HG02642 (cell line): ENCODE results near the gene METRNL.
A peak's percentile ranks its signal among the peaks of the same experiment; 100 is the strongest.
"Not testable (repeated sequence)": the region's sequence is repeated elsewhere in the genome, so short reads cannot be mapped to it uniquely, and the experiment has no call there.

Experiments used
- ATAC-seq: cut with Tn5 transposase; IDR thresholded peaks from one replicate; pipeline ENCODE4 v1.9.1; 2021; ENCODE audit warnings: mild to moderate bottlenecking; ENCODE audit not compliant: unreplicated experiment, poor library complexity

METRNL gene

GRCh38 chr17:83116783-83117555 lies 37.6 kb downstream of the METRNL start:
- ATAC-seq, result no peak

- ATAC-seq, result no peak
These were observed 38.2 kb downstream of the METRNL start for GRCh38 chr17:83117583-83117982.

- ATAC-seq, result no peak
These were observed 38.8 kb downstream of the METRNL start for GRCh38 chr17:83118071-83118841.

- peak; percentile 70 for ATAC-seq
These were observed 40.8 kb downstream of the METRNL start for GRCh38 chr17:83119987-83120864.

- ATAC-seq, result not testable (repeated sequence)
These were observed 42.1 kb downstream of the METRNL start for GRCh38 chr17:83121473-83121872.

GRCh38 chr17:83121921-83122820 lies 42.8 kb downstream of the METRNL start:
- no peak for ATAC-seq

GRCh38 chr17:83122834-83123233 lies 43.4 kb downstream of the METRNL start:
- no peak for ATAC-seq

GRCh38 chr17:83123896-83124801 lies 44.7 kb downstream of the METRNL start:
- no peak for ATAC-seq

- no peak for ATAC-seq
These were observed 45.6 kb downstream of the METRNL start for GRCh38 chr17:83124871-83125514.

GRCh38 chr17:83125515-83126274 lies 46.3 kb downstream of the METRNL start:
- ATAC-seq, result no peak

GRCh38 chr17:83126275-83126811 lies 46.9 kb downstream of the METRNL start:
- ATAC-seq, result no peak

GRCh38 chr17:83127431-83128160 lies 48.2 kb downstream of the METRNL start:
- no peak for ATAC-seq

- no peak for ATAC-seq
These were observed 49.2 kb downstream of the METRNL start for GRCh38 chr17:83128306-83129240.

GRCh38 chr17:83129676-83130075 lies 50.3 kb downstream of the METRNL start:
- no peak for ATAC-seq

GRCh38 chr17:83131401-83132011 lies 52.1 kb downstream of the METRNL start:
- ATAC-seq, result no peak
